K562 (cell line): Measurements from ENCODE around the gene RBM34. TPM values are rescaled to one million over a fixed set of nuclear protein-coding genes. Genes with fewer than 3 reads are reported as not detected.
A peak's percentile ranks its signal among the peaks of the same experiment; 100 is the strongest.

Experiments
- AFF1 ChIP-seq, 2 experiments: fragments of 450-650 bp; IDR thresholded peaks; 2 replicates each; pipeline ENCODE4 v1.6.1; 2018; ENCODE audit warnings: mild to moderate bottlenecking in 2 of 2, low read depth in 1 of 2; ENCODE audit not compliant: partially characterized antibody in 2 of 2
- BCL6 ChIP-seq: fragments of 250-450 bp; sonication (Bioruptor Pico); IDR thresholded peaks from 2 replicates; pipeline ENCODE4 v1.4.0; 2020
- CEBPB ChIP-seq: fragments of 450-650 bp; IDR thresholded peaks from 2 replicates; pipeline ENCODE4 v1.6.1; 2016; ENCODE audit warnings: missing genetic modification characterization, missing compliant biosample characterization
- CUX1 ChIP-seq: fragments of 200-800 bp; sonication (Bioruptor generic); IDR thresholded peaks from 2 replicates; pipeline ENCODE4 v1.6.1; 2016; ENCODE audit warnings: missing genetic modification characterization, missing compliant biosample characterization
- EP400 ChIP-seq: fragments of 450-650 bp; IDR thresholded peaks from 2 replicates; pipeline ENCODE4 v1.6.1; 2017; ENCODE audit warnings: antibody characterized with exemption, mild to moderate bottlenecking, moderate library complexity
- HIVEP1 ChIP-seq: fragments of 250-450 bp; sonication (Bioruptor Pico); IDR thresholded peaks from 2 replicates; pipeline ENCODE4 v1.4.0; 2020; ENCODE audit warnings: mild to moderate bottlenecking
- MAFG ChIP-seq: fragments of 450-650 bp; conservative IDR thresholded peaks from 2 replicates; pipeline ENCODE4 v1.6.1; 2016; ENCODE audit warnings: missing genetic modification characterization, missing compliant biosample characterization
- PCBP1 ChIP-seq: fragments of 200-400 bp; formaldehyde crosslinking; IDR thresholded peaks from 2 replicates; pipeline ENCODE4 v1.6.1; 2018; ENCODE audit warnings: mild to moderate bottlenecking, low read depth, low read length; ENCODE audit not compliant: poor library complexity, severe bottlenecking
- POLR3G ChIP-seq: IDR thresholded peaks from 2 replicates; pipeline ENCODE4 v1.6.1; 2011; ENCODE audit not compliant: insufficient read length, insufficient replicate concordance; ENCODE audit errors: extremely low read depth
- SFPQ ChIP-seq: fragments of 200-400 bp; formaldehyde crosslinking; IDR thresholded peaks from 2 replicates; pipeline ENCODE4 v1.6.1; 2017; ENCODE audit warnings: mild to moderate bottlenecking, low read depth, low read length, moderate library complexity
- SMAD4 ChIP-seq: fragments of 250-450 bp; sonication (Bioruptor Pico); conservative IDR thresholded peaks from 2 replicates; pipeline ENCODE4 v1.8.0; 2021; ENCODE audit warnings: inconsistent platforms, mild to moderate bottlenecking, moderate library complexity
- SMARCC2 ChIP-seq: fragments of 450-650 bp; IDR thresholded peaks from 2 replicates; pipeline ENCODE4 v1.6.1; 2017; ENCODE audit warnings: antibody characterized with exemption, moderate library complexity, mild to moderate bottlenecking, low read depth
- TARDBP ChIP-seq: fragments of 450-650 bp; IDR thresholded peaks from 2 replicates; pipeline ENCODE4 v1.6.1; 2016
- TCF7L2 ChIP-seq: fragments of 150-350 bp; IDR thresholded peaks from 2 replicates; pipeline ENCODE4 v1.6.1; 2016; ENCODE audit warnings: low read depth, mild to moderate bottlenecking, low read length, moderate library complexity
- ZNF253 ChIP-seq: fragments of 250-450 bp; sonication (Bioruptor Pico); conservative IDR thresholded peaks from 2 replicates; pipeline ENCODE4 v1.6.1; 2021; ENCODE audit warnings: mild to moderate bottlenecking
- ZNF586 ChIP-seq: fragments of 450-650 bp; formaldehyde crosslinking; conservative IDR thresholded peaks from 2 replicates; pipeline ENCODE4 v1.4.0; 2020; ENCODE audit warnings: mild to moderate bottlenecking, moderate library complexity
- ZNF717 ChIP-seq: fragments of 250-450 bp; sonication (Bioruptor Pico); IDR thresholded peaks from 2 replicates; pipeline ENCODE4 v1.5.0; 2021
- polyA plus RNA-seq, 8 experiments: library from polyadenylated mRNA; depleted of rRNA in 4 of 8; stranded (reverse) in 5 of 8; unstranded in 3 of 8; fragments of >200 nt; fragmentation: Nextera tagmentation in 2 of 8; fragmentation: Illumina TruSeq in 1 of 8; extraction: Ambion mirVana in 2 of 8; extraction: Trizol in 1 of 8; gene quantifications; 2 replicates each; pipeline versions ENCODE4 v1.2.1 to v1.2.3, GENCODE V29; 2011 to 2014; ENCODE audit warnings: inconsistent platforms in 1 of 8, missing spikeins in 1 of 8
- total RNA-seq, 7 experiments: library from RNA; depleted of rRNA in 6 of 7; stranded (reverse); fragments of >200 nt in 6 of 7; fragmentation: Illumina TruSeq in 2 of 7; extraction: Trizol in 2 of 7; gene quantifications; 2 replicates each; pipeline versions ENCODE4 v1.2.1 to v1.2.3, GENCODE V29; 2011 to 2021; ENCODE audit warnings: low replicate concordance in 1 of 7

Gene RBM34
- total and polyA plus RNA-seq, 9 of the 15 experiments (the other 6 are each of a cell fraction or from before 2014, with no cell fraction given) = 64.0 to 178 (median 124) TPM

DNA sequence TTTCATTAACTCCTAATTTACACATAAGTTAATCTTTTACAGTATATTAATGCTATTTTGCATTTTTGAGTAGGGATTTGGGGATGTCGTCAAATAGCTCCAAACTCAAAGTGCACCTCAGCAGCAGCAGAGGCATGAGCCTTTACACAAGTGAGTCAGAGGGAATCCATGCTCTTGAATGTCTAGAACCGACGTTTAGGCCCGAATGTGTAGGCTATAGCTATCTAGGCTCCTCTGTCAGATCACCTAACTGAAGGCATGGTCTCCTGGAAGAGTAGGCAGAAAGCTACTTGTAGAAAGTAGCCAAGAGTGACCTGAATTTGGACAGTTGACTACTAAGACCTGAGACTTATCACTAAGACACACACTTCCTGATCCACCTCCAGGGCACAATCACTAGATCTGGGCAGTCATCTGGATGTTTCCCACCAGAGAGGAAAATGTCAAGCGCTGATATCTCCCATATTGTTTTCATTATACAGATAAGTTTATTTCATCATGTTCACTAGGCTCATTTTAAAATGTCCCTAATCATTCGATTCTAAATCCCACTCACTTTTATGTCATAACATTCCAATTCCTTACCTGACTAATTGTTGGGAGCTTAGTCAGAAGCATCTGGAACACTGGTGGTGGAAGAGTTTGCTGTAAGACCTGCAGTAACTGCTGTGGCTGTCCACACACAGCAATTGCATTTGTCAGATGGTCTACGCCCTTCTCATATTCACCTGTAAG, 47.7 kb downstream of the RBM34 start (continued):
- TF ChIP-seq CUX1 (CRISPR knock-in tag) = no peak
- TF ChIP-seq SMARCC2 = peak; percentile 72
- no peak for TF ChIP-seq ZNF586 (CRISPR knock-in tag)
- no peak for TF ChIP-seq MAFG
- TF ChIP-seq HIVEP1 (CRISPR knock-in tag) = no peak
- TF ChIP-seq EP400 = peak; percentile 54
- peak; percentile 74 for TF ChIP-seq SMAD4 (CRISPR knock-in tag)
- TF ChIP-seq CEBPB (tag) = no peak
- no peak for TF ChIP-seq BCL6
- no peak for TF ChIP-seq ZNF717
- no peak for TF ChIP-seq TARDBP
- peak; percentile 30 to 41 for TF ChIP-seq AFF1 (IDR thresholded peaks at IDR 0.05; ENCODE audit: low read depth in 1 of 2, partially characterized antibody in 2 of 2)
- TF ChIP-seq ZNF253 = no peak
- TF ChIP-seq POLR3G = no peak
- TF ChIP-seq SFPQ = no peak
- no peak for TF ChIP-seq PCBP1
- no peak for TF ChIP-seq TCF7L2
